Measurements from ENCODE around the gene POLR2E. TPM values are rescaled to one million over a fixed set of nuclear protein-coding genes. Genes with fewer than 3 reads are reported as not detected.

Gene POLR2E
- total and polyA plus RNA-seq, 10 of the 15 experiments (the other 5 are each of a cell fraction or from before 2014, with no cell fraction given): 4.0 to 487 (median 200) TPM

GRCh38 chr19:1084024-1084868 is 10.9 kb downstream of the POLR2E start:
- WGBS (ENCODE audit: insufficient coverage, insufficient replicate concordance, low lambda C conversion rate, missing lambda C conversion rate): 65% methylated on average over 41 of the region's 43 CpGs
- Histone ChIP-seq H3K4me2 (ENCODE audit: control insufficient read depth, insufficient read depth) (no peak overlapping the region), H3K36me3 (ENCODE audit: control insufficient read depth in 2 of 2, insufficient read depth in 2 of 2, low read length in 1 of 2) (peaks cover 15 to 69% of the 10 kb centered on the region in 2 experiments), H3K9ac (ENCODE audit: control insufficient read depth, insufficient read depth, low read length) (no peak overlapping the region), H3K4me3 (no peak overlapping the region), H4K20me1 (ENCODE audit: control insufficient read depth, insufficient read depth) (no peaks in the 10 kb centered on the region; the same call in 1 of the 2 replicates), H3K27me3 (replicated peaks in 1 of 2; ENCODE audit: control insufficient read depth in 2 of 2, insufficient read depth in 2 of 2, low read length in 1 of 2) (no peaks in the 10 kb centered on the region), H3K9me3 (replicated peaks; ENCODE audit: control insufficient read depth, insufficient read depth, low read length) (no peaks in the 10 kb centered on the region), H3K4me1 (ENCODE audit: control insufficient read depth, insufficient read depth, low read length) (peaks cover 30% of the 10 kb centered on the region), H3K79me2 (ENCODE audit: control insufficient read depth, insufficient read depth, low read length) (no peaks in the 10 kb centered on the region; the same call in 1 of the 2 replicates), H2AFZ (ENCODE audit: control insufficient read depth, low read depth, low read length) (no peak overlapping the region), H3K27ac (ENCODE audit: control insufficient read depth, insufficient read depth) (no peak overlapping the region)
- ChIA-PET CTCF (interaction anchor here (1.1 kb wide), 1 partner anchor 29 kb away, joined by 6 read pairs; no protein-coding TSS in a partner anchor), SMC1A (ENCODE audit: uncharacterized antibody, unreplicated experiment) (interaction anchor here (1.0 kb wide), 1 partner anchor 26 kb away, joined by 3 read pairs; no protein-coding TSS in a partner anchor), POLR2A (interaction anchor here (1.3 to 1.7 kb wide), 2 partner anchors 10 to 12 kb away, joined by 3 to 5 read pairs; no protein-coding TSS in a partner anchor), RAD21 (ENCODE audit: unreplicated experiment) (no interaction called here)
- intact Hi-C loops (cut with micrococcal nuclease; ENCODE audit: unreplicated experiment) (no loop called here), in situ Hi-C loops (cut with MboI) (no loop called here)
- TF ChIP-seq KAT2A (conservative IDR thresholded peaks at IDR 0.05; ENCODE audit: control insufficient read depth, low read depth, low read length): no peak
- TF ChIP-seq SPI1 (IDR thresholded peaks at IDR 0.05; ENCODE audit: borderline replicate concordance, insufficient read depth, low read depth, low read length): no peak
- peak; percentile 14 to 22; a peak in 1 of 4 replicates for TF ChIP-seq IKZF2 (IDR thresholded peaks at IDR 0.05)
- no peak for TF ChIP-seq ZNF217 (IDR thresholded peaks at IDR 0.05)
- no peak for TF ChIP-seq RUNX3 (IDR thresholded peaks at IDR 0.05; ENCODE audit: low read length)
- no peak for TF ChIP-seq E4F1 (IDR thresholded peaks at IDR 0.05; ENCODE audit: borderline replicate concordance, partially characterized antibody)
- no peak for TF ChIP-seq NFIC (IDR thresholded peaks at IDR 0.05; ENCODE audit: low read depth, low read length)
- peak; percentile 52; the same call in 1 of the 2 replicates for TF ChIP-seq POLR2A (IDR thresholded peaks at IDR 0.05; ENCODE audit: low read depth, low read length)
- TF ChIP-seq IKZF1 (conservative IDR thresholded peaks at IDR 0.05): peak; percentile 63
- no peak for TF ChIP-seq RAD51 (IDR thresholded peaks at IDR 0.05)
- TF ChIP-seq MXI1 (IDR thresholded peaks at IDR 0.05; ENCODE audit: low read depth, low read length): no peak
- no peak for TF ChIP-seq SREBF1 (IDR thresholded peaks at IDR 0.05; ENCODE audit: low read length)
- TF ChIP-seq MLLT1 (IDR thresholded peaks at IDR 0.05): no peak
- TF ChIP-seq LARP7 (IDR thresholded peaks at IDR 0.05): no peak
- peak; percentile 14; the same call in 1 of the 3 replicates for TF ChIP-seq POU2F2 (IDR thresholded peaks at IDR 0.05; ENCODE audit: borderline replicate concordance, low read depth, low read length)
- TF ChIP-seq KDM1A (IDR thresholded peaks at IDR 0.05; ENCODE audit: borderline replicate concordance): no peak
- no peak for TF ChIP-seq PML (IDR thresholded peaks at IDR 0.05; ENCODE audit: low read length)
- FAIRE-seq (no peak), DNase-seq (ENCODE audit: low read depth, low spot score) (no peak), ATAC-seq (no peak)
- no TSS peak for BruUV-seq (replicated peaks)

All from GM12878 (cell line).